HepG2 (cell line): ENCODE results near the gene INSIG2. TPM values are rescaled to one million over a fixed set of nuclear protein-coding genes. Genes with fewer than 3 reads are reported as not detected.
A peak's percentile ranks its signal among the peaks of the same experiment; 100 is the strongest.

Experiments
- ATAC-seq: fragments of 200-7000 bp; cut with Tn5 transposase; 3 replicates; pipeline ENCODE4 v1.9.1; 2020; ENCODE audit warnings: mild to moderate bottlenecking, moderate library complexity
- BruUV-seq: library from RNA; stranded (reverse); fragments of 400-500 nt; replicated peaks from 2 replicates; lab custom pipeline; 2021; lab: Mats Ljungman, UMichigan
- CTCF ChIA-PET: fragments of 300-600 bp; formaldehyde crosslinking; extraction: SDS; loops from one replicate; lab custom pipeline; 2021; ENCODE audit warnings: low total read pairs, inconsistent platforms, low intra/inter-chr PET ratio; lab: Yijun Ruan, JAX
- POLR2A ChIA-PET: fragments of 350-600 bp; sonication (Branson Sonifier 250); formaldehyde crosslinking; loops from one replicate; lab custom pipeline; 2020; ENCODE audit warnings: antibody characterized with exemption, inconsistent platforms; lab: Yijun Ruan, JAX
- DNase-seq: peaks from one replicate; pipeline ENCODE4 v3.0.0-alpha.2; 2015; ENCODE audit warnings: low spot score
- FAIRE-seq: peaks from 3 replicates; lab custom pipeline; 2011; peaks lifted over from hg19 to GRCh38; lab: Jason Lieb, UNC
- H2AFZ ChIP-seq: one replicate; pipeline ENCODE4 v1.6.1; 2011; ENCODE audit warnings: low read length, inconsistent platforms
- H3K27ac ChIP-seq: fragments of 300-600 bp; 3 replicates; pipeline ENCODE4 v1.8.0; 2011; ENCODE audit warnings: mixed run types, mild to moderate bottlenecking, mixed read lengths, low read length, inconsistent platforms; ENCODE audit not compliant: insufficient read depth; ENCODE audit errors: extremely low read length
- H3K27me3 ChIP-seq, 2 experiments: fragments of 200-600 bp in 1 of 2; 2 replicates in 1 of 2; 3 replicates in 1 of 2; pipeline versions ENCODE4 v1.6.0 to v1.8.0; 2011; ENCODE audit warnings: low read length in 2 of 2, mild to moderate bottlenecking in 2 of 2, moderate library complexity in 2 of 2, inconsistent platforms in 1 of 2; ENCODE audit not compliant: insufficient read depth in 2 of 2, control insufficient read depth in 1 of 2
- H3K36me3 ChIP-seq, 2 experiments: fragments of 200-600 bp in 1 of 2; replicated peaks in 1 of 2; 2 replicates in 1 of 2; 3 replicates in 1 of 2; pipeline versions ENCODE4 v1.5.1 to v1.8.0; 2011; ENCODE audit warnings: low read length in 2 of 2, inconsistent platforms in 1 of 2; ENCODE audit not compliant: insufficient read depth in 2 of 2, control insufficient read depth in 1 of 2
- H3K4me1 ChIP-seq: 2 replicates; pipeline ENCODE4 v1.5.1; 2012; ENCODE audit warnings: low read length, inconsistent platforms; ENCODE audit not compliant: insufficient read depth
- H3K4me2 ChIP-seq: 2 replicates; pipeline ENCODE4 v1.6.0; 2011; ENCODE audit warnings: low read depth, low read length, inconsistent platforms
- H3K4me3 ChIP-seq, 3 experiments: fragments of 200-600 bp in 1 of 3; sonication (generic), shearing (Covaris generic) in 1 of 3; replicated peaks in 1 of 3; 2 replicates each; pipeline ENCODE4 v1.5.1; 2011 to 2016; ENCODE audit warnings: low read length in 3 of 3, inconsistent platforms in 2 of 3, low read depth in 2 of 3, mild to moderate bottlenecking in 2 of 3, control low read depth in 1 of 3, mixed read lengths in 1 of 3; ENCODE audit not compliant: insufficient read depth in 1 of 3
- H3K79me2 ChIP-seq: one replicate; pipeline ENCODE4 v1.6.1; 2011; ENCODE audit warnings: low read length, inconsistent platforms; ENCODE audit not compliant: insufficient read depth
- H3K9ac ChIP-seq: 2 replicates; pipeline ENCODE4 v1.6.0; 2011; ENCODE audit warnings: mild to moderate bottlenecking, low read depth, low read length, inconsistent platforms; ENCODE audit not compliant: insufficient read depth
- H3K9me3 ChIP-seq: 2 replicates; pipeline ENCODE4 v1.5.1; 2012; ENCODE audit warnings: mild to moderate bottlenecking, low read length
- H4K20me1 ChIP-seq: 2 replicates; pipeline ENCODE4 v1.6.0; 2011; ENCODE audit warnings: inconsistent platforms, mild to moderate bottlenecking, low read length, moderate library complexity; ENCODE audit not compliant: insufficient read depth
- AGO2 ChIP-seq: fragments of 200-400 bp; formaldehyde crosslinking; optimal IDR thresholded peaks from 2 replicates; pipeline ENCODE3; 2017; ENCODE audit warnings: mild to moderate bottlenecking, low read depth, low read length, moderate library complexity
- BHLHE40 ChIP-seq: IDR thresholded peaks from 2 replicates; pipeline ENCODE4 v1.6.1; 2011; ENCODE audit warnings: low read length, improper control_type of control experiment
- DNMT3B ChIP-seq: conservative IDR thresholded peaks from 2 replicates; pipeline ENCODE4 v1.6.1; 2016; ENCODE audit warnings: missing biosample characterization, control low read depth
- ESRRA ChIP-seq: sonication (generic); formaldehyde crosslinking; IDR thresholded peaks from 2 replicates; pipeline ENCODE4 v1.5.1; 2020; ENCODE audit warnings: mild to moderate bottlenecking, low read depth, missing genetic modification reagents
- HOXA5 ChIP-seq: sonication (generic); formaldehyde crosslinking; IDR thresholded peaks from 2 replicates; pipeline ENCODE4 v1.4.0; 2020; ENCODE audit warnings: missing genetic modification reagents
- KMT2A ChIP-seq: sonication (generic); formaldehyde crosslinking; IDR thresholded peaks from 2 replicates; pipeline ENCODE4 v1.4.0; 2020; ENCODE audit warnings: missing genetic modification reagents
- NFE2L1 ChIP-seq: sonication (generic); formaldehyde crosslinking; IDR thresholded peaks from 2 replicates; pipeline ENCODE4 v1.4.0; 2020; ENCODE audit warnings: missing genetic modification reagents, mild to moderate bottlenecking, borderline replicate concordance
- TOE1 ChIP-seq: sonication (generic); formaldehyde crosslinking; IDR thresholded peaks from 2 replicates; pipeline ENCODE4 v1.4.0; 2020; ENCODE audit warnings: mild to moderate bottlenecking, missing genetic modification reagents
- ZFP37 ChIP-seq: sonication (generic); formaldehyde crosslinking; IDR thresholded peaks from 2 replicates; pipeline ENCODE4 v1.4.0; 2020; ENCODE audit warnings: missing genetic modification reagents, borderline replicate concordance
- ZNF20 ChIP-seq: sonication (generic); formaldehyde crosslinking; IDR thresholded peaks from 2 replicates; pipeline ENCODE4 v1.4.0; 2020; ENCODE audit warnings: mild to moderate bottlenecking, moderate library complexity, missing genetic modification reagents
- ZNF274 ChIP-seq: sonication (generic); formaldehyde crosslinking; IDR thresholded peaks from 2 replicates; pipeline ENCODE4 v1.5.1; 2020; ENCODE audit warnings: mild to moderate bottlenecking, missing genetic modification reagents
- ZNF331 ChIP-seq: sonication (generic); formaldehyde crosslinking; IDR thresholded peaks from 2 replicates; pipeline ENCODE4 v1.4.0; 2020; ENCODE audit warnings: missing genetic modification reagents
- ZNF383 ChIP-seq: sonication (generic); formaldehyde crosslinking; IDR thresholded peaks from 2 replicates; pipeline ENCODE4 v1.4.0; 2020; ENCODE audit warnings: missing genetic modification reagents, mild to moderate bottlenecking, borderline replicate concordance
- ZNF430 ChIP-seq: sonication (generic); formaldehyde crosslinking; IDR thresholded peaks from 2 replicates; pipeline ENCODE4 v1.9.0; 2021; ENCODE audit warnings: mild to moderate bottlenecking, missing genetic modification reagents
- ZNF644 ChIP-seq: IDR thresholded peaks from 2 replicates; pipeline ENCODE4 v1.6.1; 2016; ENCODE audit warnings: low read depth
- WGBS: methylation state at CpG from one replicate; pipeline ENCODE4 v1.1.6; 2017; ENCODE audit warnings: low lambda C conversion rate; 5-methylcytosine and 5-hydroxymethylcytosine counted together
- in situ Hi-C: cut with HindIII; loops from 2 replicates; pipeline ENCODE4 v1.10.0; 2017; ENCODE audit warnings: low pct_unique_long_range_greater_than_20kb; ENCODE audit not compliant: extremely low pct_ligation_motif_present
- intact Hi-C: fragments of 100-400 bp; cut with micrococcal nuclease; formaldehyde crosslinking; loops from one replicate; pipeline ENCODE4 v1.10.0; 2022; ENCODE audit not compliant: unreplicated experiment
- polyA plus RNA-seq, 8 experiments: library from polyadenylated mRNA; depleted of rRNA in 3 of 8; stranded (reverse) in 7 of 8; unstranded in 1 of 8; fragments of >200 nt; fragmentation: Illumina TruSeq in 4 of 8; extraction: Trizol in 4 of 8; gene quantifications; 2 replicates each; pipeline versions ENCODE4 v1.2.1 to v1.2.3, GENCODE V29; 2011 to 2016; ENCODE audit warnings: low read depth in 4 of 8, missing spikeins in 1 of 8, mixed read lengths in 1 of 8; ENCODE audit not compliant: insufficient read depth in 1 of 8
- total RNA-seq, 5 experiments: library from RNA; depleted of rRNA; stranded (reverse); fragments of >200 nt; fragmentation: Illumina TruSeq; extraction: Trizol; gene quantifications; 2 replicates each; pipeline ENCODE4 v1.2.3, GENCODE V29; 2016; ENCODE audit warnings: low read depth in 1 of 5
- TF ChIP-seq, protein P1 (sequence below): sonication (generic); formaldehyde crosslinking; IDR thresholded peaks from 2 replicates; pipeline ENCODE4 v1.5.0; 2020; ENCODE audit warnings: mild to moderate bottlenecking, missing genetic modification reagents
- TF ChIP-seq, protein P2 (sequence below), 2 experiments: IDR thresholded peaks; 2 replicates each; pipeline ENCODE4 v1.6.1; 2011 to 2012; ENCODE audit warnings: low read length in 2 of 2, borderline replicate concordance in 1 of 2, low read depth in 1 of 2, mild to moderate bottlenecking in 1 of 2, moderate library complexity in 1 of 2
- TF ChIP-seq, protein P3 (sequence below): sonication (generic); formaldehyde crosslinking; IDR thresholded peaks from 2 replicates; pipeline ENCODE4 v1.5.1; 2020; ENCODE audit warnings: mild to moderate bottlenecking, missing genetic modification reagents, moderate library complexity

The INSIG2 gene
- total and polyA plus RNA-seq, 2 of the 13 experiments (the other 11 are each of a cell fraction or from before 2014, with no cell fraction given): 73.5 to 481 TPM

- H3K27me3 ChIP-seq: no peaks in the 10 kb centered on the region; a peak in 1 of 5 replicates
- BruUV-seq: no TSS peak
- no peak overlapping the region for H2AFZ ChIP-seq
- peaks cover 22% of the 10 kb centered on the region for H3K79me2 ChIP-seq
- H3K4me2 ChIP-seq: peak overlapping the region; percentile 79
- peak overlapping the region in 2 of 3 experiments; percentile 55 to 91; a peak in 3 of 6 replicates for H3K4me3 ChIP-seq
- CTCF ChIA-PET: no interaction called here
- intact Hi-C loops: no loop called here
- DNase-seq: peak; percentile 96
- FAIRE-seq: no peak
- H3K4me1 ChIP-seq: peaks cover 67% of the 10 kb centered on the region
- no peaks in the 10 kb centered on the region for H3K9me3 ChIP-seq
- in situ Hi-C loops: no loop called here
- peak; percentile 34 for ATAC-seq
- peak overlapping the region; percentile 66 for H3K9ac ChIP-seq
- H3K36me3 ChIP-seq: no peaks in the 10 kb centered on the region
- H4K20me1 ChIP-seq: peaks cover 9% of the 10 kb centered on the region; the same call in 1 of the 2 replicates
- WGBS: 13% methylated on average over 2 of the region's 2 CpGs
- peak overlapping the region; percentile 91 for H3K27ac ChIP-seq
- POLR2A ChIA-PET: interaction anchor here (1.1 to 2.5 kb wide), 6 partner anchors 10 to 271 kb away, joined by 3 to 11 read pairs (median 4); partner anchors contain the start of gene DDX18
- TF ChIP-seq ZNF20 (CRISPR knock-in tag) (no peak), DNMT3B (CRISPR knock-in tag) (0 out of 2 replicates have a peak, but pooled peaks have one; percentile 21), ZNF430 (CRISPR knock-in tag) (no peak), ESRRA (CRISPR knock-in tag) (no peak), BHLHE40 (no peak), ZFP37 (CRISPR knock-in tag) (no peak), HOXA5 (CRISPR knock-in tag) (peak; percentile 10; the same call in 1 of the 2 replicates), AGO2 (no peak), ZNF383 (no peak), TOE1 (CRISPR knock-in tag) (no peak), ZNF644 (peak; percentile 19; the same call in 1 of the 2 replicates), KMT2A (no peak), ZNF274 (CRISPR knock-in tag) (no peak), NFE2L1 (CRISPR knock-in tag) (no peak), ZNF331 (CRISPR knock-in tag) (peak; percentile 66)
- TF ChIP-seq, protein P1, sequence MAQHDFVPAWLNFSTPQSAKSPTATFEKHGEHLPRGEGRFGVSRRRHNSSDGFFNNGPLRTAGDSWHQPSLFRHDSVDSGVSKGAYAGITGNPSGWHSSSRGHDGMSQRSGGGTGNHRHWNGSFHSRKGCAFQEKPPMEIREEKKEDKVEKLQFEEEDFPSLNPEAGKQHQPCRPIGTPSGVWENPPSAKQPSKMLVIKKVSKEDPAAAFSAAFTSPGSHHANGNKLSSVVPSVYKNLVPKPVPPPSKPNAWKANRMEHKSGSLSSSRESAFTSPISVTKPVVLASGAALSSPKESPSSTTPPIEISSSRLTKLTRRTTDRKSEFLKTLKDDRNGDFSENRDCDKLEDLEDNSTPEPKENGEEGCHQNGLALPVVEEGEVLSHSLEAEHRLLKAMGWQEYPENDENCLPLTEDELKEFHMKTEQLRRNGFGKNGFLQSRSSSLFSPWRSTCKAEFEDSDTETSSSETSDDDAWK (CRISPR knock-in tag): no peak
- TF ChIP-seq, protein P2, sequence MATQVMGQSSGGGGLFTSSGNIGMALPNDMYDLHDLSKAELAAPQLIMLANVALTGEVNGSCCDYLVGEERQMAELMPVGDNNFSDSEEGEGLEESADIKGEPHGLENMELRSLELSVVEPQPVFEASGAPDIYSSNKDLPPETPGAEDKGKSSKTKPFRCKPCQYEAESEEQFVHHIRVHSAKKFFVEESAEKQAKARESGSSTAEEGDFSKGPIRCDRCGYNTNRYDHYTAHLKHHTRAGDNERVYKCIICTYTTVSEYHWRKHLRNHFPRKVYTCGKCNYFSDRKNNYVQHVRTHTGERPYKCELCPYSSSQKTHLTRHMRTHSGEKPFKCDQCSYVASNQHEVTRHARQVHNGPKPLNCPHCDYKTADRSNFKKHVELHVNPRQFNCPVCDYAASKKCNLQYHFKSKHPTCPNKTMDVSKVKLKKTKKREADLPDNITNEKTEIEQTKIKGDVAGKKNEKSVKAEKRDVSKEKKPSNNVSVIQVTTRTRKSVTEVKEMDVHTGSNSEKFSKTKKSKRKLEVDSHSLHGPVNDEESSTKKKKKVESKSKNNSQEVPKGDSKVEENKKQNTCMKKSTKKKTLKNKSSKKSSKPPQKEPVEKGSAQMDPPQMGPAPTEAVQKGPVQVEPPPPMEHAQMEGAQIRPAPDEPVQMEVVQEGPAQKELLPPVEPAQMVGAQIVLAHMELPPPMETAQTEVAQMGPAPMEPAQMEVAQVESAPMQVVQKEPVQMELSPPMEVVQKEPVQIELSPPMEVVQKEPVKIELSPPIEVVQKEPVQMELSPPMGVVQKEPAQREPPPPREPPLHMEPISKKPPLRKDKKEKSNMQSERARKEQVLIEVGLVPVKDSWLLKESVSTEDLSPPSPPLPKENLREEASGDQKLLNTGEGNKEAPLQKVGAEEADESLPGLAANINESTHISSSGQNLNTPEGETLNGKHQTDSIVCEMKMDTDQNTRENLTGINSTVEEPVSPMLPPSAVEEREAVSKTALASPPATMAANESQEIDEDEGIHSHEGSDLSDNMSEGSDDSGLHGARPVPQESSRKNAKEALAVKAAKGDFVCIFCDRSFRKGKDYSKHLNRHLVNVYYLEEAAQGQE (IDR thresholded peaks at IDR 0.05; ENCODE audit: borderline replicate concordance in 1 of 2, low read depth in 1 of 2, low read length in 2 of 2): no peak
- TF ChIP-seq, protein P3, sequence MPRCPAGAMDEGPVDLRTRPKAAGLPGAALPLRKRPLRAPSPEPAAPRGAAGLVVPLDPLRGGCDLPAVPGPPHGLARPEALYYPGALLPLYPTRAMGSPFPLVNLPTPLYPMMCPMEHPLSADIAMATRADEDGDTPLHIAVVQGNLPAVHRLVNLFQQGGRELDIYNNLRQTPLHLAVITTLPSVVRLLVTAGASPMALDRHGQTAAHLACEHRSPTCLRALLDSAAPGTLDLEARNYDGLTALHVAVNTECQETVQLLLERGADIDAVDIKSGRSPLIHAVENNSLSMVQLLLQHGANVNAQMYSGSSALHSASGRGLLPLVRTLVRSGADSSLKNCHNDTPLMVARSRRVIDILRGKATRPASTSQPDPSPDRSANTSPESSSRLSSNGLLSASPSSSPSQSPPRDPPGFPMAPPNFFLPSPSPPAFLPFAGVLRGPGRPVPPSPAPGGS (CRISPR knock-in tag): no peak
Observed at GRCh38 chr2:118085173-118086023, 2.9 kb upstream of the INSIG2 start.
